Measurements from ENCODE around the gene OR2T4.
A peak's percentile ranks its signal among the peaks of the same experiment; 100 is the strongest.

The OR2T4 gene

GRCh38 chr1:248361121-248361715 is at the start of gene OR2T4:
TSS of gene OR2T4 (plus strand) at chr1:248361665. CDS start at chr1:248361665, 0 bp downstream.
- DNase-seq (ENCODE audit: insufficient read length, low spot score): no peak
- FAIRE-seq: no peak

- FAIRE-seq: no peak
- no peak for DNase-seq (ENCODE audit: insufficient read length, low spot score)
Observed at GRCh38 chr1:248316796-248317195, 44.7 kb upstream of the OR2T4 start.

- DNase-seq (ENCODE audit: insufficient read length, low spot score): no peak
- FAIRE-seq: no peak
Observed at GRCh38 chr1:248324468-248324867, 37.0 kb upstream of the OR2T4 start, which contains the start of gene OR2M7. TSS of gene OR2M7 (minus strand) at chr1:248324568. CDS start at chr1:248324568, 0 bp downstream.

- no peak for FAIRE-seq
- no peak for DNase-seq (ENCODE audit: insufficient read length, low spot score)
Observed at GRCh38 chr1:248343451-248343850, 18.0 kb upstream of the OR2T4 start.

- FAIRE-seq: no peak
Observed at GRCh38 chr1:248348475-248348874, 13.0 kb upstream of the OR2T4 start, which contains the start of gene OR14C36. TSS of gene OR14C36 (plus strand) at chr1:248348775. CDS start at chr1:248348775, 0 bp downstream.

GRCh38 chr1:248359415-248359814 is 2.0 kb upstream of the OR2T4 start:
- FAIRE-seq (no peak), DNase-seq (ENCODE audit: insufficient read length, low spot score) (no peak)

More at GRCh38 chr1:248348475-248348874, 13.0 kb upstream of the OR2T4 start, which contains the start of gene OR14C36:
- DNase-seq (ENCODE audit: insufficient read length, low spot score): no peak

GRCh38 chr1:248366609-248367008 is 5.1 kb downstream of the OR2T4 start:
- FAIRE-seq: no peak
- DNase-seq (ENCODE audit: insufficient read length, low spot score): no peak

GRCh38 chr1:248372394-248372793 is 10.9 kb downstream of the OR2T4 start:
- FAIRE-seq (no peak), DNase-seq (ENCODE audit: insufficient read length, low spot score) (no peak)

GRCh38 chr1:248373761-248374160 is 12.3 kb downstream of the OR2T4 start:
- no peak for FAIRE-seq

GRCh38 chr1:248375446-248375845 is 14.0 kb downstream of the OR2T4 start, which contains the start of gene OR2T6:
TSS of gene OR2T6 (plus strand) at chr1:248375746. CDS start at chr1:248387609, 11,863 bp downstream.
- FAIRE-seq (no peak), DNase-seq (ENCODE audit: insufficient read length, low spot score) (no peak)

More at GRCh38 chr1:248373761-248374160, 12.3 kb downstream of the OR2T4 start:
- no peak for DNase-seq (ENCODE audit: insufficient read length, low spot score)

- FAIRE-seq (no peak), DNase-seq (ENCODE audit: insufficient read length, low spot score) (no peak)
Observed at GRCh38 chr1:248376916-248377315, 15.5 kb downstream of the OR2T4 start.

GRCh38 chr1:248380854-248381253 is 19.4 kb downstream of the OR2T4 start:
- no peak for FAIRE-seq
- no peak for DNase-seq (ENCODE audit: insufficient read length, low spot score)

GRCh38 chr1:248388426-248388825 is 27.0 kb downstream of the OR2T4 start:
- DNase-seq (ENCODE audit: insufficient read length, low spot score): no peak
- FAIRE-seq: no peak

- DNase-seq (ENCODE audit: insufficient read length, low spot score) (no peak), FAIRE-seq (no peak)
Observed at GRCh38 chr1:248393050-248393449, 31.6 kb downstream of the OR2T4 start.

GRCh38 chr1:248402748-248403147 is 41.3 kb downstream of the OR2T4 start, which contains the start of gene OR2T1:
TSS of gene OR2T1 (plus strand) at chr1:248403048. CDS start at chr1:248406148, 3,100 bp downstream.
- FAIRE-seq: no peak
- no peak for DNase-seq (ENCODE audit: insufficient read length, low spot score)

GRCh38 chr1:248404024-248404423 is 42.6 kb downstream of the OR2T4 start:
- FAIRE-seq (peak; percentile 100), DNase-seq (ENCODE audit: insufficient read length, low spot score) (peak; percentile 12)

- FAIRE-seq (no peak), DNase-seq (ENCODE audit: insufficient read length, low spot score) (no peak)
Observed at GRCh38 chr1:248406721-248407692, 45.5 kb downstream of the OR2T4 start.

All from HTR-8/SVneo (cell line).